ENCODE data around the gene ADGRV1. TPM values are rescaled to one million over a fixed set of nuclear protein-coding genes. Genes with fewer than 3 reads are reported as not detected.

ADGRV1 gene
- total RNA-seq, 4 donors from 2014 or later = 0.25 to 0.60 (median 0.56) TPM; not detected in 1

DNA sequence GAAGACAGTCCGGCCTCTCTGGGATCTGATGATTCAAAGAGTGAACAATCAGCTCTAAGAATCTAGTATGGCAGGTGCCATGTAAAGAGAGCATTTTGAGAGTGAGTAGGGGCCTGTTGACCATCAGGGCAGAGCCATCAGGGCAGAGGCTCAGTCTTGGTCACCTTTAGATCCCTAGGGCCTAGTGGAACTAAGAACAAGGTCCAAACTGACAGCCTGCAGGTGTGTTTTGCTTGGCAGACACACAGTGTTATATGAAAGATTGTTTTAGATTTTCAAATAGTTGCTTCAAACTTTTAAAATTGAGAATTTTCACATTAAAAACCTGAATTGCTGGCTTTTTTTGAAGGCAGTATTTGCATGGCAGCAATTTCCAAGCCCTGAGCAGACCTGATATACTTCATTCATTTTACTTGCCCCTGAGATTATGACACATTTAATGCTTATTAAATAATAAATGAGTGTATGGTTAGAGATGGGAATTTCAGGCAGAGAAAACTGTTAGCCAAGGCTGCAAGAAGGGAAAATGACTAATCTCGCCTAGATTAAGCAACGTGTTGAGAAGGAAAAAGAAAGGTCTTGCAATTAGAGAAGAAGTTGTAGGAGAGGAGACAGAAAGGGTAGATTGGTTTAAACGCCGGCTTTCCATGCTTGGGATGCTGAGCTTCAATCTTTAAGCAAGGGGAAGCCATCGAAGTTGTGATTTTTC lies 544.9 kb downstream of the ADGRV1 start:
- DNase-seq (ENCODE audit: low spot score) (no peak), ATAC-seq (ENCODE audit: low FRiP score) (peak; percentile 78)
- TF ChIP-seq, protein P1, sequence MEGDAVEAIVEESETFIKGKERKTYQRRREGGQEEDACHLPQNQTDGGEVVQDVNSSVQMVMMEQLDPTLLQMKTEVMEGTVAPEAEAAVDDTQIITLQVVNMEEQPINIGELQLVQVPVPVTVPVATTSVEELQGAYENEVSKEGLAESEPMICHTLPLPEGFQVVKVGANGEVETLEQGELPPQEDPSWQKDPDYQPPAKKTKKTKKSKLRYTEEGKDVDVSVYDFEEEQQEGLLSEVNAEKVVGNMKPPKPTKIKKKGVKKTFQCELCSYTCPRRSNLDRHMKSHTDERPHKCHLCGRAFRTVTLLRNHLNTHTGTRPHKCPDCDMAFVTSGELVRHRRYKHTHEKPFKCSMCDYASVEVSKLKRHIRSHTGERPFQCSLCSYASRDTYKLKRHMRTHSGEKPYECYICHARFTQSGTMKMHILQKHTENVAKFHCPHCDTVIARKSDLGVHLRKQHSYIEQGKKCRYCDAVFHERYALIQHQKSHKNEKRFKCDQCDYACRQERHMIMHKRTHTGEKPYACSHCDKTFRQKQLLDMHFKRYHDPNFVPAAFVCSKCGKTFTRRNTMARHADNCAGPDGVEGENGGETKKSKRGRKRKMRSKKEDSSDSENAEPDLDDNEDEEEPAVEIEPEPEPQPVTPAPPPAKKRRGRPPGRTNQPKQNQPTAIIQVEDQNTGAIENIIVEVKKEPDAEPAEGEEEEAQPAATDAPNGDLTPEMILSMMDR (IDR thresholded peaks at IDR 0.05) = no peak

DNA sequence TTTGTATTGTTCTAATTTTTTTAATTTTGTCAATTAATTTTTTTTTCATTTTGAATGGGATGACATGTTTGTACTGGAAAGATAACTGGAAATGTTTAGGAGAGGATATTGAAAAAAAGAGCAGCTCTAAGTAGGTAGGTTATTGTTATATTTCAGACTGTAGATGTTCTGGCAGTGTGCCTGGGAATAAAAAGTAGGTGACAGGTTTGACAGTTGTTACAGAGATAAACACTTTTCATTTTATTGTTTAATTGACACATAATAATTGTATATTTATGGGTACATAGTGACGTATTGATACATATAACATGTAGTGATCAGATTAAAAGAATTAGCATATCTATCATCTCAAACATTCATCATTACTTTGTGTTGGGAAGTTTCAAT lies 545.5 kb downstream of the ADGRV1 start:
- TF ChIP-seq, protein P1 (IDR thresholded peaks at IDR 0.05) = no peak
- ATAC-seq (ENCODE audit: low FRiP score) (no peak), DNase-seq (ENCODE audit: low spot score) (no peak)

DNA sequence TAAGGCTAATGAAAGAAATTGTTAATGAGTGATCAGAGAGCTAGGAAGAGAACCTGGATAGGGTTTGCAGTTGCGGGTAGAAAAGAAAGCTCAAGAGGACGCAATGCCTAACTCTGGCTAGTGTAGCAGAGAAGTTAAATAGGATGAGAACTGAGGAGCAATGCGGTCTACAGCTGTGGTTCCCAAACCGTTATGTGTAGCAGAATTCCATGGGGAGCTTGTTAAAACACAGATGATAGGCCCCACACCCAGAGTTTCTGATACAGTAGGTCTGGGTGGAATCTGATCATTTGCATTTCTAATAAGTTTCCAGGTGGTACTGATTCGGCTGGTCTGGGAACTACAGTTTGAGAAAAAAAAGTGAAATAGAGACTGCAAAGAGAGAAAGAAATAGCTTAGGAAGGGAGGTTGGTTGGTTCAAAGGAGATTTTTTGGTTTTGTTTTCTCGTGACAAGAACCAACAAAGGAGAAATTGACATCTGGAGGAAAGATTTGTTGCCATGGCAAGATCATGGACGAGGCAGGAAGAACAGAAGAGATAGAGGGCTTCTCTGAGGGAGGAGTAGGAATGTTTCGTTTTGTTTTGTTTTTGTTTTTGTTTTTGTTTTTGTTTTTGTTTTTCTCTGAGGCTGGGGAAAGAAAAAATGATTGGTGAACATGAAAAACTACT lies 548.4 kb downstream of the ADGRV1 start:
- ATAC-seq (ENCODE audit: low FRiP score) (no peak), DNase-seq (ENCODE audit: low spot score) (no peak)
- TF ChIP-seq, protein P1 (IDR thresholded peaks at IDR 0.05) = no peak

DNA sequence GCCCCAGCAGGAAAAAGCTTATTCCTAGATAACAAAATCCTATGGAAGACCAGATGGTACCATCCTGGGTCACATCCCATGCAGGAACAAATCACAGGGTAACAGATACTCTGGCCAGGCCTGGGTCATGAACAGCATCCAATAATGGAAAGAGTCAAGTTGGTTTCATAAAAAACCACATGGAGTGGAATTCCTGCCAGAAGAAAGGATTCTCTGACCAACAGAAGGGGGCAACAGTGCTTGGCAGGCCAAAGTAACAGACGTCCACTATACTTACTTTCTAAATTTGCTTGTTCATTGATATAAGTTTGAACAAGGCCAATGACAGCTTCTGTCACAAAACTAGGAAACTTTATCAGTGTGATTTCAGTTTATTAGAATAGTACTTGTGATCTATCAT lies 551.0 kb downstream of the ADGRV1 start:
- no peak for ATAC-seq (ENCODE audit: low FRiP score)
- DNase-seq (ENCODE audit: low spot score) = no peak
- TF ChIP-seq, protein P1 (IDR thresholded peaks at IDR 0.05) = no peak

DNA sequence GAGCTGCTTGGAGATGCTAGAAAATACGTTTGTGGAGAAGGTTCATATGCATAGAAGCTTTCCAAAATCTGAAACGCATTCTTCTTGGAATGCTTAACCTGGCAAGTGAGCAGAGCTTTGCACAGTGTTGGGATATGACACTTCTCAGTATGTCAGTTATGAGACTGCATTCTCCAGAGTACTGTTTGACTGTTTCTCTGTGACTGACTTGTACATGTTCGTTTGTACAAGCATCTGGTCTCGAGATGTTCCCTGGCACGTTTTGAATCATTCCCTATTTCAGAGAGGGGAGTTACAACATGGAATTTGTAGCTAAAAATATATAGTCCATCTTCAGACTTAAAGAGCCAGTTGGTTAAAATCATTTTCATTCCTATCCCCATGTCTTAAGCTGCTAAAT lies 552.1 kb downstream of the ADGRV1 start:
- TF ChIP-seq, protein P1 (IDR thresholded peaks at IDR 0.05) = no peak
- no peak for ATAC-seq (ENCODE audit: low FRiP score)
- no peak for DNase-seq (ENCODE audit: low spot score)

DNA sequence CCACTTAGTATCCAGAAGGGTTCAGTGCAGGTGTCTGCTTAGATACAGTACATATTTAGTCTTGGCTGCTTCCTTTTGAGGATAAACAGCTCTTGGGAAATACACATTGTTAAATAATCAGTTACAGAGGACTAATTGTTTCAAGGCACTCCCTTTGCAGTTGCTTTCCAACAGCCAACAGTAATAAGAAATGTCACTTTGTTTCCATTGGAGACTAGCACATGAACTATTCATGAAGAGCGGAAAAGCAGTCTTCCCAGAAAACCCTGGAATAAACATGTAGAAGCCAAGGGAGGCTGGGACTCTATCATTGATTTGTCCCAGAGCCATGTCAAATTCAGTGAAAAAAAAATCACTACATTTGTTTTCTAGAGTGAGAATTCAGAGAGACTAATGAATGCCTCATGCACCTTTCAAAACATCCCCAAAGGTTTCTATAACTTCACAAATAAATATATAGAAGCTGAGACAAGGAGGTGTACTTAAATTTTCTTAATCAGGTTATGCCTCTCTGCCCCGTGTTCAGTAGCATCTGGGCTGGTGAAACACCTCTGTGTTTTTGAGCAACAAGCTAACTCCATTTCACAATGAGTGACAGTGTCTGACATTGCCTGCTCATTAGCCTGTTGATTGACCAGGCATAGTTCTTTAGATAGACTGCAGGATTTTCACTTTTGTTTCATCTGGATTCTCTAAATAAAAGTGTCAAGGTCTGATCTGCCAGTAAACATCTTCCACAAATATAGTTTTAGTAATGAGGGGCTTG lies 553.1 kb downstream of the ADGRV1 start:
- TF ChIP-seq, protein P1 (IDR thresholded peaks at IDR 0.05) = no peak
- no peak for ATAC-seq (ENCODE audit: low FRiP score)
- DNase-seq (ENCODE audit: low spot score) = no peak

Measured in omental fat pad (tissue), 4 donors.